Smooth muscle cell (in vitro differentiated cells): ENCODE measurements around the gene ADAMTS7. TPM values are rescaled to one million over a fixed set of nuclear protein-coding genes. Genes with fewer than 3 reads are reported as not detected.

Source experiments
- DNase-seq: peaks from one replicate; lab custom pipeline; 2025; ENCODE audit not compliant: unreplicated experiment; lab: John Stamatoyannopoulos, UW
- H2AFZ ChIP-seq: fragments of 200-600 bp; sonication (generic); 2 replicates; pipeline ENCODE4 v1.6.0; 2016; ENCODE audit warnings: antibody characterized with exemption, low read depth, mild to moderate bottlenecking
- H3F3A ChIP-seq: fragments of 200-600 bp; sonication (generic); 2 replicates; pipeline ENCODE4 v1.6.0; 2017; ENCODE audit warnings: antibody characterized with exemption, low read depth
- H3K27ac ChIP-seq: fragments of 200-600 bp; sonication (generic); 2 replicates; pipeline ENCODE4 v1.5.1; 2016; ENCODE audit warnings: low read depth, mild to moderate bottlenecking
- H3K27me3 ChIP-seq: fragments of 200-600 bp; sonication (generic); 2 replicates; pipeline ENCODE4 v1.6.1; 2016; ENCODE audit warnings: low read depth, mild to moderate bottlenecking
- H3K36me3 ChIP-seq: fragments of 200-600 bp; sonication (generic); 2 replicates; pipeline ENCODE4 v1.5.1; 2016; ENCODE audit warnings: low read depth
- H3K4me1 ChIP-seq: fragments of 200-600 bp; sonication (generic); 2 replicates; pipeline ENCODE4 v1.5.1; 2016; ENCODE audit warnings: low read depth
- H3K4me2 ChIP-seq: fragments of 200-600 bp; sonication (generic); 2 replicates; pipeline ENCODE4 v1.6.0; 2016; ENCODE audit warnings: mild to moderate bottlenecking
- H3K4me3 ChIP-seq: fragments of 200-600 bp; sonication (generic); 2 replicates; pipeline ENCODE4 v1.5.1; 2016; ENCODE audit warnings: mild to moderate bottlenecking
- H3K79me2 ChIP-seq: fragments of 200-600 bp; sonication (generic); 2 replicates; pipeline ENCODE4 v1.6.0; 2016; ENCODE audit warnings: low read depth, mild to moderate bottlenecking
- H3K9ac ChIP-seq: fragments of 200-600 bp; sonication (generic); 2 replicates; pipeline ENCODE4 v1.6.0; 2016; ENCODE audit warnings: low read depth
- H3K9me3 ChIP-seq: fragments of 200-600 bp; sonication (generic); replicated peaks from 2 replicates; pipeline ENCODE4 v1.5.1; 2016; ENCODE audit warnings: low read depth
- H4K20me1 ChIP-seq: fragments of 200-600 bp; sonication (generic); 2 replicates; pipeline ENCODE4 v1.6.0; 2016; ENCODE audit warnings: low read depth
- WGBS: methylation state at CpG from one replicate; pipeline ENCODE4 v1.1.7; 2016; ENCODE audit warnings: low lambda C conversion rate; 5-methylcytosine and 5-hydroxymethylcytosine counted together
- polyA plus RNA-seq: library from polyadenylated mRNA; unstranded; fragments of >200 nt; fragmentation: Nextera tagmentation; extraction: Ambion mirVana; gene quantifications from 2 replicates; pipeline ENCODE4 v1.2.1, GENCODE V29; 2016
- small RNA-seq: library from RNA; depleted of rRNA; stranded (forward); fragments of <200 nt; gene quantifications from one replicate; pipeline ENCODE3, GENCODE V24; 2014
- total RNA-seq: library from RNA; depleted of rRNA; stranded (reverse); fragments of >200 nt; gene quantifications from 2 replicates; pipeline ENCODE4 v1.2.3, GENCODE V29; 2014
- TF ChIP-seq, protein P1 (sequence below): fragments of 200-600 bp; sonication (generic); IDR thresholded peaks from 2 replicates; pipeline ENCODE4 v1.5.1; 2017; ENCODE audit warnings: borderline replicate concordance, mild to moderate bottlenecking, antibody characterized with exemption; ENCODE audit not compliant: insufficient read depth, poor library complexity, severe bottlenecking

The ADAMTS7 gene
- total and polyA plus RNA-seq, 2 experiments from 2014 or later, result 11.0 to 11.2 TPM

DNA sequence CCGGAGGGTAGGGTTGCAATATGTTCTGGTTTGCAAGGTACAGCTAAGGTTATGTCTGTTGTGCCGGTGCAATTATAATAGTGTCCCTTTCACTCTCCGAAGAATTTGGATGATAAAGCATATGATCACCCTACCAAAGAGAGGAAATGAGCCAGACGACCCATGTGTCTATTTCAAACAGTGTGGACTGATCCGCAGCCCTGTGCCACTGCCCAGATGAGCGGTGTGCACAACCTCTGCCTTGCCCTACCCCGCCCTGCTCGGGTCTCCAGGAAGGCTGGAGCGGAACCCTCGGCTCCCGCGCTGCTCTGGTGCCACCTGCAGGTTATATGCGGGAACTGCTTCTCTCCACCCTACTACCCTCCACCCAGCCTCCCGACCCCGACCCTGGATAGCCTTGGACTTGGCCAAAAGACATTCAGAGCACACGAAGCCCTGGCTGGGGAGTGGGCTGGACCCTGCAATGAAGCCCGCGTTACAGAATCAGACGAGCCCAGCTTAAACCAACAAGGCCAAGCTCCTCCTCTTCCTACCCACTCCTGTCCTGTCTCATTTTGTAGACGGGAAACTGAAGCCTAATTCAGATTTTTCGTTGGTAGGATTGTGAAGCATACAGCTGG is 101.9 kb downstream of the ADAMTS7 start:
- no peak overlapping the region for H3K27ac ChIP-seq
- no peak overlapping the region for H3K9ac ChIP-seq
- H3K4me2 ChIP-seq, result peak overlapping the region; percentile 69
- H3K79me2 ChIP-seq, result no peaks in the 10 kb centered on the region
- no peaks in the 10 kb centered on the region for H3K9me3 ChIP-seq
- no peaks in the 10 kb centered on the region for H3K36me3 ChIP-seq
- H3K4me3 ChIP-seq, result no peak overlapping the region
- peak; percentile 31 for DNase-seq
- no peaks in the 10 kb centered on the region for H3F3A ChIP-seq
- peak overlapping the region; percentile 26 for H2AFZ ChIP-seq
- no peaks in the 10 kb centered on the region for H4K20me1 ChIP-seq
- H3K27me3 ChIP-seq, result peaks cover 34% of the 10 kb centered on the region
- TF ChIP-seq, protein P1, sequence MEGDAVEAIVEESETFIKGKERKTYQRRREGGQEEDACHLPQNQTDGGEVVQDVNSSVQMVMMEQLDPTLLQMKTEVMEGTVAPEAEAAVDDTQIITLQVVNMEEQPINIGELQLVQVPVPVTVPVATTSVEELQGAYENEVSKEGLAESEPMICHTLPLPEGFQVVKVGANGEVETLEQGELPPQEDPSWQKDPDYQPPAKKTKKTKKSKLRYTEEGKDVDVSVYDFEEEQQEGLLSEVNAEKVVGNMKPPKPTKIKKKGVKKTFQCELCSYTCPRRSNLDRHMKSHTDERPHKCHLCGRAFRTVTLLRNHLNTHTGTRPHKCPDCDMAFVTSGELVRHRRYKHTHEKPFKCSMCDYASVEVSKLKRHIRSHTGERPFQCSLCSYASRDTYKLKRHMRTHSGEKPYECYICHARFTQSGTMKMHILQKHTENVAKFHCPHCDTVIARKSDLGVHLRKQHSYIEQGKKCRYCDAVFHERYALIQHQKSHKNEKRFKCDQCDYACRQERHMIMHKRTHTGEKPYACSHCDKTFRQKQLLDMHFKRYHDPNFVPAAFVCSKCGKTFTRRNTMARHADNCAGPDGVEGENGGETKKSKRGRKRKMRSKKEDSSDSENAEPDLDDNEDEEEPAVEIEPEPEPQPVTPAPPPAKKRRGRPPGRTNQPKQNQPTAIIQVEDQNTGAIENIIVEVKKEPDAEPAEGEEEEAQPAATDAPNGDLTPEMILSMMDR, result peak; percentile 85
- WGBS, result 16% methylated on average over 21 of the region's 21 CpGs
- H3K4me1 ChIP-seq, result no peaks in the 10 kb centered on the region

Small RNAs within 50 kb of the gene (small RNA-seq; reads per million reads assigned to genes)
- gene AC022748.3, result not detected

Other genes starting within 250 kb of the ADAMTS7 start
- 0.85 and 3.7 TPM in 2 replicates for gene CHRNA5, start 245.9 kb downstream of the ADAMTS7 start, total RNA-seq
- gene CHRNA5, start 245.9 kb downstream of the ADAMTS7 start, polyA plus RNA-seq, result 0.85 and 2.4 TPM in 2 replicates
- 1.1 TPM in 1 of 2 replicates, not detected in the other for gene CHRNA3, start 190.5 kb downstream of the ADAMTS7 start, total RNA-seq
- gene CHRNA3, start 190.5 kb downstream of the ADAMTS7 start, polyA plus RNA-seq, result 0.31 TPM in 1 of 2 replicates, not detected in the other
- gene CHRNB4, start 170.3 kb downstream of the ADAMTS7 start, total RNA-seq, result not detected in 2 replicates
- not detected in 2 replicates for gene CHRNB4, start 170.3 kb downstream of the ADAMTS7 start, polyA plus RNA-seq
- 399 and 436 TPM in 2 replicates for gene MORF4L1, start 61.4 kb upstream of the ADAMTS7 start, total RNA-seq
- gene MORF4L1, start 61.4 kb upstream of the ADAMTS7 start, polyA plus RNA-seq, result 435 and 457 TPM in 2 replicates
- gene CTSH, start 133.6 kb upstream of the ADAMTS7 start, total RNA-seq, result 24.7 and 38.5 TPM in 2 replicates
- gene CTSH, start 133.6 kb upstream of the ADAMTS7 start, polyA plus RNA-seq, result 19.0 and 23.4 TPM in 2 replicates